NB4 (cell line): ENCODE results near the gene TP53.

Source experiments
- POLR2A ChIP-seq: IDR thresholded peaks from 2 replicates; pipeline ENCODE4 v1.6.1; 2011; ENCODE audit warnings: mild to moderate bottlenecking; ENCODE audit not compliant: insufficient read length; ENCODE audit errors: extremely low read depth
- TF ChIP-seq, protein P1 (sequence below): IDR thresholded peaks from one replicate; pipeline ENCODE4 v1.5.1; 2012; ENCODE audit warnings: low read depth, low read length

DNA sequence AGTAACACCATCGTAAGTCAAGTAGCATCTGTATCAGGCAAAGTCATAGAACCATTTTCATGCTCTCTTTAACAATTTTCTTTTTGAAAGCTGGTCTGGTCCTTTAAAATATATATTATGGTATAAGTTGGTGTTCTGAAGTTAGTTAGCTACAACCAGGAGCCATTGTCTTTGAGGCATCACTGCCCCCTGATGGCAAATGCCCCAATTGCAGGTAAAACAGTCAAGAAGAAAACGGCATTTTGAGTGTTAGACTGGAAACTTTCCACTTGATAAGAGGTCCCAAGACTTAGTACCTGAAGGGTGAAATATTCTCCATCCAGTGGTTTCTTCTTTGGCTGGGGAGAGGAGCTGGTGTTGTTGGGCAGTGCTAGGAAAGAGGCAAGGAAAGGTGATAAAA, 14.1 kb downstream of the TP53 start:
- TF ChIP-seq, protein P1, sequence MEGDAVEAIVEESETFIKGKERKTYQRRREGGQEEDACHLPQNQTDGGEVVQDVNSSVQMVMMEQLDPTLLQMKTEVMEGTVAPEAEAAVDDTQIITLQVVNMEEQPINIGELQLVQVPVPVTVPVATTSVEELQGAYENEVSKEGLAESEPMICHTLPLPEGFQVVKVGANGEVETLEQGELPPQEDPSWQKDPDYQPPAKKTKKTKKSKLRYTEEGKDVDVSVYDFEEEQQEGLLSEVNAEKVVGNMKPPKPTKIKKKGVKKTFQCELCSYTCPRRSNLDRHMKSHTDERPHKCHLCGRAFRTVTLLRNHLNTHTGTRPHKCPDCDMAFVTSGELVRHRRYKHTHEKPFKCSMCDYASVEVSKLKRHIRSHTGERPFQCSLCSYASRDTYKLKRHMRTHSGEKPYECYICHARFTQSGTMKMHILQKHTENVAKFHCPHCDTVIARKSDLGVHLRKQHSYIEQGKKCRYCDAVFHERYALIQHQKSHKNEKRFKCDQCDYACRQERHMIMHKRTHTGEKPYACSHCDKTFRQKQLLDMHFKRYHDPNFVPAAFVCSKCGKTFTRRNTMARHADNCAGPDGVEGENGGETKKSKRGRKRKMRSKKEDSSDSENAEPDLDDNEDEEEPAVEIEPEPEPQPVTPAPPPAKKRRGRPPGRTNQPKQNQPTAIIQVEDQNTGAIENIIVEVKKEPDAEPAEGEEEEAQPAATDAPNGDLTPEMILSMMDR: peak; percentile 50
- TF ChIP-seq POLR2A: no peak
